HepG2 (cell line): Measurements from ENCODE around the gene DOC2A. TPM values are rescaled to one million over a fixed set of nuclear protein-coding genes. Genes with fewer than 3 reads are reported as not detected.

Source experiments
- ATAC-seq: fragments of 200-7000 bp; cut with Tn5 transposase; 3 replicates; pipeline ENCODE4 v1.9.1; 2020; ENCODE audit warnings: mild to moderate bottlenecking, moderate library complexity
- BruUV-seq: library from RNA; stranded (reverse); fragments of 400-500 nt; replicated peaks from 2 replicates; lab custom pipeline; 2021; lab: Mats Ljungman, UMichigan
- CTCF ChIA-PET: fragments of 300-600 bp; formaldehyde crosslinking; extraction: SDS; loops from one replicate; lab custom pipeline; 2021; ENCODE audit warnings: low total read pairs, inconsistent platforms, low intra/inter-chr PET ratio; lab: Yijun Ruan, JAX
- POLR2A ChIA-PET: fragments of 350-600 bp; sonication (Branson Sonifier 250); formaldehyde crosslinking; loops from one replicate; lab custom pipeline; 2020; ENCODE audit warnings: antibody characterized with exemption, inconsistent platforms; lab: Yijun Ruan, JAX
- DNase-seq: peaks from one replicate; pipeline ENCODE4 v3.0.0-alpha.2; 2015; ENCODE audit warnings: low spot score
- FAIRE-seq: peaks from 3 replicates; lab custom pipeline; 2011; peaks lifted over from hg19 to GRCh38; lab: Jason Lieb, UNC
- H2AFZ ChIP-seq: one replicate; pipeline ENCODE4 v1.6.1; 2011; ENCODE audit warnings: low read length, inconsistent platforms
- H3K27ac ChIP-seq: fragments of 300-600 bp; 3 replicates; pipeline ENCODE4 v1.8.0; 2011; ENCODE audit warnings: mixed run types, mild to moderate bottlenecking, mixed read lengths, low read length, inconsistent platforms; ENCODE audit not compliant: insufficient read depth; ENCODE audit errors: extremely low read length
- H3K27me3 ChIP-seq, 2 experiments: fragments of 200-600 bp in 1 of 2; 2 replicates in 1 of 2; 3 replicates in 1 of 2; pipeline versions ENCODE4 v1.6.0 to v1.8.0; 2011; ENCODE audit warnings: low read length in 2 of 2, mild to moderate bottlenecking in 2 of 2, moderate library complexity in 2 of 2, inconsistent platforms in 1 of 2; ENCODE audit not compliant: insufficient read depth in 2 of 2, control insufficient read depth in 1 of 2
- H3K36me3 ChIP-seq, 2 experiments: fragments of 200-600 bp in 1 of 2; replicated peaks in 1 of 2; 2 replicates in 1 of 2; 3 replicates in 1 of 2; pipeline versions ENCODE4 v1.5.1 to v1.8.0; 2011; ENCODE audit warnings: low read length in 2 of 2, inconsistent platforms in 1 of 2; ENCODE audit not compliant: insufficient read depth in 2 of 2, control insufficient read depth in 1 of 2
- H3K4me1 ChIP-seq: 2 replicates; pipeline ENCODE4 v1.5.1; 2012; ENCODE audit warnings: low read length, inconsistent platforms; ENCODE audit not compliant: insufficient read depth
- H3K4me2 ChIP-seq: 2 replicates; pipeline ENCODE4 v1.6.0; 2011; ENCODE audit warnings: low read depth, low read length, inconsistent platforms
- H3K4me3 ChIP-seq, 3 experiments: fragments of 200-600 bp in 1 of 3; sonication (generic), shearing (Covaris generic) in 1 of 3; replicated peaks in 1 of 3; 2 replicates each; pipeline ENCODE4 v1.5.1; 2011 to 2016; ENCODE audit warnings: low read length in 3 of 3, inconsistent platforms in 2 of 3, low read depth in 2 of 3, mild to moderate bottlenecking in 2 of 3, control low read depth in 1 of 3, mixed read lengths in 1 of 3; ENCODE audit not compliant: insufficient read depth in 1 of 3
- H3K79me2 ChIP-seq: one replicate; pipeline ENCODE4 v1.6.1; 2011; ENCODE audit warnings: low read length, inconsistent platforms; ENCODE audit not compliant: insufficient read depth
- H3K9ac ChIP-seq: 2 replicates; pipeline ENCODE4 v1.6.0; 2011; ENCODE audit warnings: mild to moderate bottlenecking, low read depth, low read length, inconsistent platforms; ENCODE audit not compliant: insufficient read depth
- H3K9me3 ChIP-seq: 2 replicates; pipeline ENCODE4 v1.5.1; 2012; ENCODE audit warnings: mild to moderate bottlenecking, low read length
- H4K20me1 ChIP-seq: 2 replicates; pipeline ENCODE4 v1.6.0; 2011; ENCODE audit warnings: inconsistent platforms, mild to moderate bottlenecking, low read length, moderate library complexity; ENCODE audit not compliant: insufficient read depth
- ESRRA ChIP-seq: sonication (generic); formaldehyde crosslinking; IDR thresholded peaks from 2 replicates; pipeline ENCODE4 v1.5.1; 2020; ENCODE audit warnings: mild to moderate bottlenecking, low read depth, missing genetic modification reagents
- KDM3A ChIP-seq: IDR thresholded peaks from 2 replicates; pipeline ENCODE4 v1.6.1; 2018; ENCODE audit warnings: low read depth, missing compliant biosample characterization
- NCOA1 ChIP-seq: sonication (generic); formaldehyde crosslinking; IDR thresholded peaks from 2 replicates; pipeline ENCODE4 v1.9.0; 2021; ENCODE audit warnings: missing genetic modification reagents
- SNRNP70 ChIP-seq: fragments of 200-400 bp; formaldehyde crosslinking; IDR thresholded peaks from 2 replicates; pipeline ENCODE4 v1.6.1; 2017; ENCODE audit warnings: mild to moderate bottlenecking, low read depth, low read length, moderate library complexity
- TOE1 ChIP-seq: sonication (generic); formaldehyde crosslinking; IDR thresholded peaks from 2 replicates; pipeline ENCODE4 v1.4.0; 2020; ENCODE audit warnings: mild to moderate bottlenecking, missing genetic modification reagents
- ZFP36L1 ChIP-seq: sonication (generic); formaldehyde crosslinking; IDR thresholded peaks from 2 replicates; pipeline ENCODE4 v1.8.0; 2022; ENCODE audit warnings: mild to moderate bottlenecking, missing genetic modification reagents, moderate library complexity
- ZFP37 ChIP-seq: sonication (generic); formaldehyde crosslinking; IDR thresholded peaks from 2 replicates; pipeline ENCODE4 v1.4.0; 2020; ENCODE audit warnings: missing genetic modification reagents, borderline replicate concordance
- ZNF180 ChIP-seq: sonication (generic); formaldehyde crosslinking; IDR thresholded peaks from 2 replicates; pipeline ENCODE4 v1.4.0; 2020; ENCODE audit warnings: low read depth, missing genetic modification reagents, borderline replicate concordance
- ZNF329 ChIP-seq: sonication (generic); formaldehyde crosslinking; IDR thresholded peaks from 2 replicates; pipeline ENCODE4 v1.9.0; 2021; ENCODE audit warnings: low read depth, mild to moderate bottlenecking, missing genetic modification reagents
- ZNF644 ChIP-seq: IDR thresholded peaks from 2 replicates; pipeline ENCODE4 v1.6.1; 2016; ENCODE audit warnings: low read depth
- ZNF792 ChIP-seq: IDR thresholded peaks from 2 replicates; pipeline ENCODE4 v1.6.1; 2016
- WGBS: methylation state at CpG from one replicate; pipeline ENCODE4 v1.1.6; 2017; ENCODE audit warnings: low lambda C conversion rate; 5-methylcytosine and 5-hydroxymethylcytosine counted together
- in situ Hi-C: cut with HindIII; loops from 2 replicates; pipeline ENCODE4 v1.10.0; 2017; ENCODE audit warnings: low pct_unique_long_range_greater_than_20kb; ENCODE audit not compliant: extremely low pct_ligation_motif_present
- intact Hi-C: fragments of 100-400 bp; cut with micrococcal nuclease; formaldehyde crosslinking; loops from one replicate; pipeline ENCODE4 v1.10.0; 2022; ENCODE audit not compliant: unreplicated experiment
- polyA plus RNA-seq, 8 experiments: library from polyadenylated mRNA; depleted of rRNA in 3 of 8; stranded (reverse) in 7 of 8; unstranded in 1 of 8; fragments of >200 nt; fragmentation: Illumina TruSeq in 4 of 8; extraction: Trizol in 4 of 8; gene quantifications; 2 replicates each; pipeline versions ENCODE4 v1.2.1 to v1.2.3, GENCODE V29; 2011 to 2016; ENCODE audit warnings: low read depth in 4 of 8, missing spikeins in 1 of 8, mixed read lengths in 1 of 8; ENCODE audit not compliant: insufficient read depth in 1 of 8
- total RNA-seq, 5 experiments: library from RNA; depleted of rRNA; stranded (reverse); fragments of >200 nt; fragmentation: Illumina TruSeq; extraction: Trizol; gene quantifications; 2 replicates each; pipeline ENCODE4 v1.2.3, GENCODE V29; 2016; ENCODE audit warnings: low read depth in 1 of 5
- TF ChIP-seq, protein P1 (sequence below): sonication (generic); formaldehyde crosslinking; IDR thresholded peaks from 2 replicates; pipeline ENCODE4 v1.5.0; 2020; ENCODE audit warnings: missing genetic modification reagents
- TF ChIP-seq, protein P2 (sequence below): sonication (generic); formaldehyde crosslinking; IDR thresholded peaks from 2 replicates; pipeline ENCODE4 v1.8.0; 2022; ENCODE audit warnings: missing genetic modification reagents, low read depth, mild to moderate bottlenecking, borderline replicate concordance
- TF ChIP-seq, protein P3 (sequence below): sonication (generic); formaldehyde crosslinking; IDR thresholded peaks from 2 replicates; pipeline ENCODE4 v1.4.0; 2020; ENCODE audit warnings: missing genetic modification reagents, borderline replicate concordance
- TF ChIP-seq, protein P4 (sequence below): sonication (generic); formaldehyde crosslinking; IDR thresholded peaks from 2 replicates; pipeline ENCODE4 v1.5.1; 2020; ENCODE audit warnings: mild to moderate bottlenecking, missing genetic modification reagents, borderline replicate concordance

Gene DOC2A
- total and polyA plus RNA-seq, 2 of the 13 experiments (the other 11 are each of a cell fraction or from before 2014, with no cell fraction given) = 0.15 to 0.55 TPM

DNA sequence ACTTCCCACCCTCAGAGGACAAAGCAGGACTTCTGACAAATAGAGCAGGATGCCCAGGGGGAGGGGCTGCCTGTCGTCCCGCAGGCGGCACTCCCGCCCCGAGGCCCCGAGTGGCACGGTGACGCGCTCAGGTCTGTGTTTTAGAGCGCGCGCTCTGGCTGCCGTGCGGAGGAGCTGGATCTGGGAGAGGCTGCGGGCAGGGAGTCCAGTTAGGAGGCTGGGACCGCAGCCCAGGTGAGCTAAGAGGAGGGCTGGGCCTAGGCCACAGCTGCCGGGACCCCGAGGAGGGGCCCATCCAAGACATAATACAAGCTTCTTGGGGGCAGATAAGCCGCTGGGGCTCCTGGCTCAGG is 6.4 kb downstream of the DOC2A start (continued):
- TF ChIP-seq ZNF180 (CRISPR knock-in tag) = no peak
- TF ChIP-seq ZNF792 (CRISPR knock-in tag) = no peak

DNA sequence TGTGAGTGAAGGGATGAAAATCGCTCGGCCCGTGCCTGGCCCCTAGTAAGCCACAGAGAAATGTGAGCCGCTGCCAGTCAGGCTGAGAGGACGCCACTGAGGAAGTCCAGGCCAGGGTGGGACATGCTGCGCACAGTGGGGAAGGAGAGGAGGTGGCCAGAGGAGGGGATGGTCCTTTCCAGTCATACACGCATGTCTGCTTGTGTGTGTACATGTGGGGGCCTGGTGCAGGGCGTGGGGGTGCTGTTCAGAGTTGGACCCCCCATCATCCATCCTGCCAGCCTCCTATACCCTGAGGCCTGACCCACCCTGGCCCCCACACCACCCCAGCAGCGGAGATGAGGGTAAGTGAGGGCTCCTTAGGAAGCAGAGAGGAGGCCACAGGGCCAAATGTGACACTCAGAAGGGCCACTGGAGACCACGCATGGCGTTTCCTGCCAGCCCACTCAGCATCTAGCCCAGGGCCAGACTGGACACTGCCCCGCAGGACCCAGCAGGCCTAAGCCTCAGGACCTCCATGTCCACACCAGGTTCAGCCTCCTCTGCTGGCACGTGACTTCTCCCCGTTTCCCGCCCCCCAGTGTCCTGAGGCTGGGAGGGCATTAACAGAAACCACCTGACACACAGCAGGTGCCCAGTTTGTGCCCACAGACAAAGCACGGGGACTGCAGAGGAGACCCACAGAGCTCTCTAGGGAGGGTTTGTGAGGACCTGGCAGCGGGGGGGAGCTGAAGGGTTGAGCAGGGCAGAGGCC is 7.0 kb downstream of the DOC2A start:
- 95% methylated on average over 13 of the region's 17 CpGs for WGBS
- ChIA-PET POLR2A (interaction anchor here (1.2 to 2.1 kb wide), 2 partner anchors 30 to 78 kb away, joined by 3 to 8 read pairs; partner anchors contain the start of gene TAOK2), CTCF (no interaction called here)
- Histone ChIP-seq H3K27ac (no peak overlapping the region), H4K20me1 (no peaks in the 10 kb centered on the region), H3K36me3 (peaks cover 0 to 3% of the 10 kb centered on the region in 2 experiments; a peak in 1 of 5 replicates), H3K4me2 (no peak overlapping the region), H3K9me3 (no peaks in the 10 kb centered on the region), H3K79me2 (no peaks in the 10 kb centered on the region), H3K4me1 (peaks cover under 1% of the 10 kb centered on the region; the same call in 1 of the 2 replicates), H3K9ac (no peak overlapping the region), H2AFZ (no peak overlapping the region), H3K27me3 (0 out of 5 replicates have a peak, but pooled peaks cover 0 to 1% of the 10 kb centered on the region in 2 experiments), H3K4me3 (no peak overlapping the region)
- no peak for FAIRE-seq
- ATAC-seq = no peak
- DNase-seq = no peak
- in situ Hi-C loops = loop anchor here (10.0 kb wide), 1 partner anchor 139 kb away; the partner anchor contains the start of gene CDIPT
- intact Hi-C loops = no loop called here
- BruUV-seq = no TSS peak
- TF ChIP-seq ZNF644 (CRISPR knock-in tag) (no peak), ESRRA (CRISPR knock-in tag) (no peak), ZFP37 (CRISPR knock-in tag) (no peak), ZFP36L1 (CRISPR knock-in tag) (no peak), TOE1 (CRISPR knock-in tag) (no peak), NCOA1 (no peak), ZNF329 (CRISPR knock-in tag) (no peak), KDM3A (no peak), SNRNP70 (no peak)
- TF ChIP-seq, protein P1, sequence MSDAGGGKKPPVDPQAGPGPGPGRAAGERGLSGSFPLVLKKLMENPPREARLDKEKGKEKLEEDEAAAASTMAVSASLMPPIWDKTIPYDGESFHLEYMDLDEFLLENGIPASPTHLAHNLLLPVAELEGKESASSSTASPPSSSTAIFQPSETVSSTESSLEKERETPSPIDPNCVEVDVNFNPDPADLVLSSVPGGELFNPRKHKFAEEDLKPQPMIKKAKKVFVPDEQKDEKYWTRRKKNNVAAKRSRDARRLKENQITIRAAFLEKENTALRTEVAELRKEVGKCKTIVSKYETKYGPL (CRISPR knock-in tag) = no peak
- TF ChIP-seq, protein P2, sequence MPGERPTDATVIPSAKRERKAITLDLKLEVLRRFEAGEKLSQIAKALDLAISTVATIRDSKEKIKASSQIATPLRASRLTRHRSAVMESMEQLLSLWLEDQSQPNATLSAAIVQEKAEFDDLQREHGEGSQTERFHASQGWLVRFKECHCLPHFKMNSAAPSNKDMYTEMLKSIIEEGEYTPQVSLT (CRISPR knock-in tag) = no peak
- TF ChIP-seq, protein P3, sequence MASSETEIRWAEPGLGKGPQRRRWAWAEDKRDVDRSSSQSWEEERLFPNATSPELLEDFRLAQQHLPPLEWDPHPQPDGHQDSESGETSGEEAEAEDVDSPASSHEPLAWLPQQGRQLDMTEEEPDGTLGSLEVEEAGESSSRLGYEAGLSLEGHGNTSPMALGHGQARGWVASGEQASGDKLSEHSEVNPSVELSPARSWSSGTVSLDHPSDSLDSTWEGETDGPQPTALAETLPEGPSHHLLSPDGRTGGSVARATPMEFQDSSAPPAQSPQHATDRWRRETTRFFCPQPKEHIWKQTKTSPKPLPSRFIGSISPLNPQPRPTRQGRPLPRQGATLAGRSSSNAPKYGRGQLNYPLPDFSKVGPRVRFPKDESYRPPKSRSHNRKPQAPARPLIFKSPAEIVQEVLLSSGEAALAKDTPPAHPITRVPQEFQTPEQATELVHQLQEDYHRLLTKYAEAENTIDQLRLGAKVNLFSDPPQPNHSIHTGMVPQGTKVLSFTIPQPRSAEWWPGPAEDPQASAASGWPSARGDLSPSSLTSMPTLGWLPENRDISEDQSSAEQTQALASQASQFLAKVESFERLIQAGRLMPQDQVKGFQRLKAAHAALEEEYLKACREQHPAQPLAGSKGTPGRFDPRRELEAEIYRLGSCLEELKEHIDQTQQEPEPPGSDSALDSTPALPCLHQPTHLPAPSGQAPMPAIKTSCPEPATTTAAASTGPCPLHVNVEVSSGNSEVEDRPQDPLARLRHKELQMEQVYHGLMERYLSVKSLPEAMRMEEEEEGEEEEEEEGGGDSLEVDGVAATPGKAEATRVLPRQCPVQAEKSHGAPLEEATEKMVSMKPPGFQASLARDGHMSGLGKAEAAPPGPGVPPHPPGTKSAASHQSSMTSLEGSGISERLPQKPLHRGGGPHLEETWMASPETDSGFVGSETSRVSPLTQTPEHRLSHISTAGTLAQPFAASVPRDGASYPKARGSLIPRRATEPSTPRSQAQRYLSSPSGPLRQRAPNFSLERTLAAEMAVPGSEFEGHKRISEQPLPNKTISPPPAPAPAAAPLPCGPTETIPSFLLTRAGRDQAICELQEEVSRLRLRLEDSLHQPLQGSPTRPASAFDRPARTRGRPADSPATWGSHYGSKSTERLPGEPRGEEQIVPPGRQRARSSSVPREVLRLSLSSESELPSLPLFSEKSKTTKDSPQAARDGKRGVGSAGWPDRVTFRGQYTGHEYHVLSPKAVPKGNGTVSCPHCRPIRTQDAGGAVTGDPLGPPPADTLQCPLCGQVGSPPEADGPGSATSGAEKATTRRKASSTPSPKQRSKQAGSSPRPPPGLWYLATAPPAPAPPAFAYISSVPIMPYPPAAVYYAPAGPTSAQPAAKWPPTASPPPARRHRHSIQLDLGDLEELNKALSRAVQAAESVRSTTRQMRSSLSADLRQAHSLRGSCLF = no peak
- TF ChIP-seq, protein P4, sequence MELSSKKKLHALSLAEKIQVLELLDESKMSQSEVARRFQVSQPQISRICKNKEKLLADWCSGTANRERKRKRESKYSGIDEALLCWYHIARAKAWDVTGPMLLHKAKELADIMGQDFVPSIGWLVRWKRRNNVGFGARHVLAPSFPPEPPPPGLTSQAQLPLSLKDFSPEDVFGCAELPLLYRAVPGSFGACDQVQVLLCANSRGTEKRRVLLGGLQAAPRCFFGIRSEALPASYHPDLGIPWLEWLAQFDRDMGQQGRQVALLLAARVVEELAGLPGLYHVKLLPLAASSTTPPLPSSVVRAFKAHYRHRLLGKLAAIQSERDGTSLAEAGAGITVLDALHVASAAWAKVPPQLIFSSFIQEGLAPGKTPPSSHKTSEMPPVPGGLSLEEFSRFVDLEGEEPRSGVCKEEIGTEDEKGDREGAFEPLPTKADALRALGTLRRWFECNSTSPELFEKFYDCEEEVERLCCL (CRISPR knock-in tag) = no peak
